Stimulated activated CD4-positive, alpha-beta T cell treated with anti-CD3 and anti-CD28 coated beads, TNF-alpha, amount 100 ng/mL, for 24 hours (primary cell): ENCODE results near the gene PTGES2.

Source experiments
- DNase-seq, 3 experiments: peaks; one replicate each; pipeline ENCODE4 v3.0.0-alpha.2; 2020; ENCODE audit warnings: low read depth in 3 of 3

The PTGES2 gene

GRCh38 chr9:128153060-128153946, 25.8 kb upstream of the PTGES2 start:
- no peak for DNase-seq

- DNase-seq: no peak
Measured at GRCh38 chr9:128152133-128153059, 24.9 kb upstream of the PTGES2 start.

GRCh38 chr9:128151309-128152132, 24.0 kb upstream of the PTGES2 start:
- no peak for DNase-seq

GRCh38 chr9:128150594-128151308, 23.2 kb upstream of the PTGES2 start:
- DNase-seq: no peak

- DNase-seq: no peak
Measured at GRCh38 chr9:128149951-128150593, 22.5 kb upstream of the PTGES2 start.

GRCh38 chr9:128149001-128149701, 21.6 kb upstream of the PTGES2 start, which contains the start of gene LCN2:
LCN2 (plus strand) TSS chr9:128149453; CDS start chr9:128149526, 73 bp downstream.
- DNase-seq: no peak

- DNase-seq: no peak
Measured at GRCh38 chr9:128148509-128149000, 21.0 kb upstream of the PTGES2 start.

GRCh38 chr9:128146591-128147120, 19.1 kb upstream of the PTGES2 start:
- no peak for DNase-seq

GRCh38 chr9:128145951-128146351, 18.4 kb upstream of the PTGES2 start:
- DNase-seq: no peak

- no peak for DNase-seq
Measured at GRCh38 chr9:128145536-128145935, 18.0 kb upstream of the PTGES2 start.

GRCh38 chr9:128144239-128145181, 17.0 kb upstream of the PTGES2 start:
- no peak for DNase-seq

- DNase-seq: no peak
Measured at GRCh38 chr9:128143525-128144238, 16.2 kb upstream of the PTGES2 start.

- no peak for DNase-seq
Measured at GRCh38 chr9:128142596-128142995, 15.1 kb upstream of the PTGES2 start.

- no peak for DNase-seq
Measured at GRCh38 chr9:128142061-128142460, 14.5 kb upstream of the PTGES2 start.

- DNase-seq: no peak
Measured at GRCh38 chr9:128141604-128142003, 14.1 kb upstream of the PTGES2 start.

- DNase-seq: no peak
Measured at GRCh38 chr9:128139621-128140020, 12.1 kb upstream of the PTGES2 start.

- DNase-seq: no peak
Measured at GRCh38 chr9:128138001-128138400, 10.5 kb upstream of the PTGES2 start.
